HG03457 (cell line): ENCODE measurements around the gene HELZ2.

ENCODE experiments used
- ATAC-seq: cut with Tn5 transposase; IDR thresholded peaks from one replicate; pipeline ENCODE4 v1.9.1; 2021; ENCODE audit warnings: moderate number of reproducible peaks; ENCODE audit not compliant: unreplicated experiment

HELZ2 gene

GRCh38 chr20:63527184-63527583, 46.9 kb downstream of the HELZ2 start:
- ATAC-seq: no peak

GRCh38 chr20:63525971-63526370, 48.1 kb downstream of the HELZ2 start:
- no peak for ATAC-seq

GRCh38 chr20:63525185-63525584, 48.9 kb downstream of the HELZ2 start:
- no peak for ATAC-seq
